Thyroid gland (tissue), 4 donors: ENCODE data around the gene BCR. TPM values are rescaled to one million over a fixed set of nuclear protein-coding genes. Genes with fewer than 3 reads are reported as not detected.
A peak's percentile ranks its signal among the peaks of the same experiment; 100 is the strongest.

Experiments used
- DNase-seq, 2 donors: peaks; one replicate each; pipeline ENCODE4 v3.0.0-alpha.2; 2019
- H3K27ac ChIP-seq, 3 donors: fragments of 200-600 bp; sonication (generic); 1 replicate in 2 of 3; 2 replicates in 1 of 3; pipeline ENCODE4 v1.5.1; 2016 to 2019; ENCODE audit warnings: mild to moderate bottlenecking in 1 of 3, moderate library complexity in 1 of 3
- H3K27me3 ChIP-seq: fragments of 200-600 bp; sonication (generic); one replicate; pipeline ENCODE4 v1.5.1; 2019
- H3K36me3 ChIP-seq, 2 donors: fragments of 200-600 bp; sonication (generic); one replicate each; pipeline ENCODE4 v1.5.1; 2016 to 2019
- H3K4me1 ChIP-seq, 2 donors: fragments of 200-600 bp; sonication (generic); one replicate each; pipeline ENCODE4 v1.5.1; 2017 to 2019
- H3K4me3 ChIP-seq, 3 donors: fragments of 200-600 bp; sonication (generic); replicated peaks in 1 of 3; 1 replicate in 2 of 3; 2 replicates in 1 of 3; pipeline ENCODE4 v1.5.1; 2016; ENCODE audit warnings: mild to moderate bottlenecking in 1 of 3
- H3K9me3 ChIP-seq: fragments of 200-600 bp; sonication (generic); one replicate; pipeline ENCODE4 v1.5.1; 2017
- POLR2A ChIP-seq, 2 donors: fragments of 450-650 bp; IDR thresholded peaks; one replicate each; pipeline ENCODE4 v1.6.1; 2017; ENCODE audit warnings: antibody characterized with exemption in 2 of 2, mild to moderate bottlenecking in 2 of 2, moderate library complexity in 1 of 2
- whole genome bisulfite sequencing, 2 donors: methylation state at CpG; one replicate each; pipeline ENCODE4 v1.1.5; 2017; 5-methylcytosine and 5-hydroxymethylcytosine counted together
- intact Hi-C: fragments of 100-400 bp; cut with DNase I; formaldehyde crosslinking; loops from one replicate; pipeline ENCODE4 v1.15.1; 2023
- total RNA-seq, 4 donors: library from RNA; depleted of rRNA; stranded (reverse); fragments of >200 nt; gene quantifications; one replicate each; pipeline ENCODE4 v1.2.3, GENCODE V29; 2016
- TF ChIP-seq, protein P1 (sequence below), 6 experiments: fragments of 200-600 bp in 3 of 6; fragments of 450-650 bp in 3 of 6; sonication (generic) in 3 of 6; IDR thresholded peaks; one replicate each; pipeline ENCODE4 v1.5.1; 2016 to 2019; ENCODE audit warnings: antibody characterized with exemption in 6 of 6, mild to moderate bottlenecking in 2 of 6, inconsistent platforms in 1 of 6, moderate library complexity in 1 of 6

The BCR gene
- total RNA-seq, 4 donors from 2014 or later = 80.1 to 127 (median 87.7) TPM

DNA sequence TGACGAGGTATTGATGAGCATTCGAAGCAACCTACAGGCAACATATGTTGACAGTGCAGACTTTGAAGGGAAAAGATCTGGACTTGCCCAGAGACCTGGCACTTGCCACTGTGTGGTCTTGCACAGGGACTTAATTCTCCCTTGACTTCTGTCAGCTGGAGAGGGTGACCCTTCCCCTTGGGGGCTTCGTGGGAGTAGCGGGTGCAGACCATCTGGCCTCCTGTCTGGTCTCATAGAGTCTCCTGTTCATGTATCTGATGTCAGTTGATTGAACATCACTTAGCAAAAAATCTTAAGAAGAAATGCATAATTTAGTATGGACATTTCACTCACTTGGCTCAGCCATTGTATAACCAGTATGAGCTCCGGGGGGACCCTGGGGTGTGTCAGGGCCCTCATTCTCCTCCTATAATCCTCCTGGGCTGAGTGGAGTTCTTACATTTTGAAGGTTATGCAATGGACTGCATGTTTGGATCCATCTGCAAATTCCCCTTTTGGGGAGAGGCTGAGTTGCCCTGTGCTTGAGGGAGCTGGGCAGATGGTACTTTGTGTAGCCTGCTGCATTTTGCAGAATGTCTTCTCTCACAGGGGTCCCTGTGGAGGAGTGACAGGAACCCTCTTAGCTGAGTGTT is 13.0 kb downstream of the BCR start:
- 64 to 71% methylated on average over 5 of the region's 5 CpGs for WGBS, 2 donors
- TF ChIP-seq, protein P1, sequence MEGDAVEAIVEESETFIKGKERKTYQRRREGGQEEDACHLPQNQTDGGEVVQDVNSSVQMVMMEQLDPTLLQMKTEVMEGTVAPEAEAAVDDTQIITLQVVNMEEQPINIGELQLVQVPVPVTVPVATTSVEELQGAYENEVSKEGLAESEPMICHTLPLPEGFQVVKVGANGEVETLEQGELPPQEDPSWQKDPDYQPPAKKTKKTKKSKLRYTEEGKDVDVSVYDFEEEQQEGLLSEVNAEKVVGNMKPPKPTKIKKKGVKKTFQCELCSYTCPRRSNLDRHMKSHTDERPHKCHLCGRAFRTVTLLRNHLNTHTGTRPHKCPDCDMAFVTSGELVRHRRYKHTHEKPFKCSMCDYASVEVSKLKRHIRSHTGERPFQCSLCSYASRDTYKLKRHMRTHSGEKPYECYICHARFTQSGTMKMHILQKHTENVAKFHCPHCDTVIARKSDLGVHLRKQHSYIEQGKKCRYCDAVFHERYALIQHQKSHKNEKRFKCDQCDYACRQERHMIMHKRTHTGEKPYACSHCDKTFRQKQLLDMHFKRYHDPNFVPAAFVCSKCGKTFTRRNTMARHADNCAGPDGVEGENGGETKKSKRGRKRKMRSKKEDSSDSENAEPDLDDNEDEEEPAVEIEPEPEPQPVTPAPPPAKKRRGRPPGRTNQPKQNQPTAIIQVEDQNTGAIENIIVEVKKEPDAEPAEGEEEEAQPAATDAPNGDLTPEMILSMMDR (IDR thresholded peaks at IDR 0.05) = no peak
- TF ChIP-seq POLR2A (IDR thresholded peaks at IDR 0.05) = no peak
- no peaks in the 10 kb centered on the region for H3K27me3 ChIP-seq
- intact Hi-C loops = no loop called here
- H3K36me3 ChIP-seq = no peaks in the 10 kb centered on the region
- no peaks in the 10 kb centered on the region for H3K9me3 ChIP-seq
- H3K4me1 ChIP-seq = peaks cover 66 to 83% of the 10 kb centered on the region in 2 donors
- no peak for DNase-seq
- H3K27ac ChIP-seq = peak overlapping the region; percentile 27 to 63 (median 28)
- no peak overlapping the region for H3K4me3 ChIP-seq

DNA sequence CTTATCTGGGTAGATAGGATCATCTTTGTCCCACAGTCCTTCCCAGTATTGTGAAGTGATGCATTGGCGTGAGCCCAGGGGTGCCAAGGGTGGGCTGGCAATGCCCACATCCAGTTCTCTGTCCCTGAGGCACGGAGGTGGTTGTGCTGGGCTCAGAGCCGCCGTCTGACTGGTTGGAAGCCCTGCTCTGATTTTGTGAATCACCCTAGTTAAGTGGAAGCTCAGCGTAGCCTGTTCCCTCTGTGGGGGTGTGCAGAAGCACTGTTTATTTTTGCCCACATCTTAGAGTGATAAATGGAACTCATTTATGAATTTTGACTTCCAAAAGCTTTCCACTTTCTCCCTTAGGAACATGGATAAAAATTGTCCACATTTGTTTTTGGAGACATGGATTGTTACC is 13.6 kb downstream of the BCR start:
- peak overlapping the region in 1 of 3 donors; percentile 28 for H3K27ac ChIP-seq
- WGBS, 2 donors = 61 to 74% methylated on average over 5 of the region's 5 CpGs
- TF ChIP-seq, protein P1 (IDR thresholded peaks at IDR 0.05) = no peak
- no peak for TF ChIP-seq POLR2A (IDR thresholded peaks at IDR 0.05)

GRCh38 chr22:23196165-23196564 is 15.9 kb downstream of the BCR start:
- Histone ChIP-seq H3K4me1 (peaks cover 73 to 95% of the 10 kb centered on the region in 2 donors), H3K9me3 (no peaks in the 10 kb centered on the region), H3K4me3 (no peak overlapping the region), H3K36me3 (no peaks in the 10 kb centered on the region), H3K27me3 (no peaks in the 10 kb centered on the region), H3K27ac (peak overlapping the region in 1 of 3 donors; percentile 23)
- intact Hi-C loops = no loop called here
- 52 to 54% methylated on average over 11 of the region's 11 CpGs for WGBS, 2 donors
- DNase-seq = no peak
- TF ChIP-seq, protein P1 (IDR thresholded peaks at IDR 0.05) = no peak
- no peak for TF ChIP-seq POLR2A (IDR thresholded peaks at IDR 0.05)

More for the DNA sequence above, 13.6 kb downstream of the BCR start:
- peaks cover 63 to 85% of the 10 kb centered on the region in 2 donors for H3K4me1 ChIP-seq
- H3K27me3 ChIP-seq = no peaks in the 10 kb centered on the region
- intact Hi-C loops = no loop called here
- H3K4me3 ChIP-seq = no peak overlapping the region
- no peak for DNase-seq
- H3K9me3 ChIP-seq = no peaks in the 10 kb centered on the region
- no peaks in the 10 kb centered on the region for H3K36me3 ChIP-seq

GRCh38 chr22:23197836-23198235 is 17.5 kb downstream of the BCR start:
- Histone ChIP-seq H3K36me3 (no peaks in the 10 kb centered on the region), H3K4me1 (peaks cover 62 to 86% of the 10 kb centered on the region in 2 donors), H3K27me3 (no peaks in the 10 kb centered on the region), H3K9me3 (no peaks in the 10 kb centered on the region), H3K4me3 (no peak overlapping the region), H3K27ac (no peak overlapping the region)
- 87 to 93% methylated on average over 8 of the region's 8 CpGs for WGBS, 2 donors
- intact Hi-C loops = no loop called here
- no peak for DNase-seq
- TF ChIP-seq, protein P1 (IDR thresholded peaks at IDR 0.05) = no peak
- no peak for TF ChIP-seq POLR2A (IDR thresholded peaks at IDR 0.05)

- TF ChIP-seq POLR2A (IDR thresholded peaks at IDR 0.05) = no peak
- TF ChIP-seq, protein P1 (IDR thresholded peaks at IDR 0.05) = no peak
- intact Hi-C loops = no loop called here
- Histone ChIP-seq H3K9me3 (no peaks in the 10 kb centered on the region), H3K36me3 (no peaks in the 10 kb centered on the region), H3K4me1 (peaks cover 62 to 86% of the 10 kb centered on the region in 2 donors), H3K27me3 (no peaks in the 10 kb centered on the region), H3K4me3 (no peak overlapping the region), H3K27ac (no peak overlapping the region)
- DNase-seq = no peak
- 67 to 87% methylated on average over 8 of the region's 8 CpGs for WGBS, 2 donors
Observed at GRCh38 chr22:23199159-23199558, 18.9 kb downstream of the BCR start.
